Measurements from ENCODE around the gene CA9. TPM values are rescaled to one million over a fixed set of nuclear protein-coding genes. Genes with fewer than 3 reads are reported as not detected.
"Not testable (repeated sequence)": the region's sequence is repeated elsewhere in the genome, so short reads cannot be mapped to it uniquely, and the experiment has no call there.

Gene CA9
- total RNA-seq: 0.64 TPM
- long read RNA-seq, partial matches to known transcripts: 0 of 1 reads
- long read RNA-seq, other reads (novel, unspliced or antisense): 0 of 1 reads

DNA sequence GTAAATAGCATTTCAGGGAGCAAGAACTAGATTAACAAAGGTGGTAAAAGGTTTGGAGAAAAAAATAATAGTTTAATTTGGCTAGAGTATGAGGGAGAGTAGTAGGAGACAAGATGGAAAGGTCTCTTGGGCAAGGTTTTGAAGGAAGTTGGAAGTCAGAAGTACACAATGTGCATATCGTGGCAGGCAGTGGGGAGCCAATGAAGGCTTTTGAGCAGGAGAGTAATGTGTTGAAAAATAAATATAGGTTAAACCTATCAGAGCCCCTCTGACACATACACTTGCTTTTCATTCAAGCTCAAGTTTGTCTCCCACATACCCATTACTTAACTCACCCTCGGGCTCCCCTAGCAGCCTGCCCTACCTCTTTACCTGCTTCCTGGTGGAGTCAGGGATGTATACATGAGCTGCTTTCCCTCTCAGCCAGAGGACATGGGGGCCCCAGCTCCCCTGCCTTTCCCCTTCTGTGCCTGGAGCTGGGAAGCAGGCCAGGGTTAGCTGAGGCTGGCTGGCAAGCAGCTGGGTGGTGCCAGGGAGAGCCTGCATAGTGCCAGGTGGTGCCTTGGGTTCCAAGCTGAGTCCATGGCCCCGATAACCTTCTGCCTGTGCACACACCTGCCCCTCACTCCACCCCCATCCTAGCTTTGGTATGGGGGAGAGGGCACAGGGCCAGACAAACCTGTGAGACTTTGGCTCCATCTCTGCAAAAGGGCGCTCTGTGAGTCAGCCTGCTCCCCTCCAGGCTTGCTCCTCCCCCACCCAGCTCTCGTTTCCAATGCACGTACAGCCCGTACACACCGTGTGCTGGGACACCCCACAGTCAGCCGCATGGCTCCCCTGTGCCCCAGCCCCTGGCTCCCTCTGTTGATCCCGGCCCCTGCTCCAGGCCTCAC lies at the start of gene CA9:
Gene CA9 (plus strand): TSS at position 797 of the 893 bp plus-strand sequence. CDS start 32 bp downstream, at position 829.
- ATAC-seq (peak; percentile 89), DNase-seq (peak; percentile 77)
- intact Hi-C loops (cut with micrococcal nuclease): no loop called here

DNA sequence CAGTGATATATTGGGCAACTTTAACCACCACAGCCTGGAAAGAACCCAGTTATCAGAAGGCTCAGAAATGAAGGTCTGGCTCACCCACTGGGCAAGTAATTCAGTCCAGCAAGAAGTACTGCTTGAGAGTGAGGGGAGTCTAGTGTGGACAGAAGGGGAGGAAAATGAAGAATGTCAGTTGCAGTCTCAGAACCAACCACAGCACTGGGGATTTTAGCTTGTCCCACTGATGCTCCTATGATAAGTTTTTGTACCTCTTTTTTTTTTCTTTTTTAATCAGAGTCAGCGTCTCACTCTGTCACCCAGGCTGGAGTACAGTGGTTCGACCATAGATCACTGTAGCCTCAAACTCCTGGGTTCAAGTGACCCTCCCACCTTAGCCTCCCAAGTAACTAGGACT lies 46.2 kb upstream of the CA9 start:
- ATAC-seq (no peak), DNase-seq (no peak)
- intact Hi-C loops (cut with micrococcal nuclease): no loop called here

DNA sequence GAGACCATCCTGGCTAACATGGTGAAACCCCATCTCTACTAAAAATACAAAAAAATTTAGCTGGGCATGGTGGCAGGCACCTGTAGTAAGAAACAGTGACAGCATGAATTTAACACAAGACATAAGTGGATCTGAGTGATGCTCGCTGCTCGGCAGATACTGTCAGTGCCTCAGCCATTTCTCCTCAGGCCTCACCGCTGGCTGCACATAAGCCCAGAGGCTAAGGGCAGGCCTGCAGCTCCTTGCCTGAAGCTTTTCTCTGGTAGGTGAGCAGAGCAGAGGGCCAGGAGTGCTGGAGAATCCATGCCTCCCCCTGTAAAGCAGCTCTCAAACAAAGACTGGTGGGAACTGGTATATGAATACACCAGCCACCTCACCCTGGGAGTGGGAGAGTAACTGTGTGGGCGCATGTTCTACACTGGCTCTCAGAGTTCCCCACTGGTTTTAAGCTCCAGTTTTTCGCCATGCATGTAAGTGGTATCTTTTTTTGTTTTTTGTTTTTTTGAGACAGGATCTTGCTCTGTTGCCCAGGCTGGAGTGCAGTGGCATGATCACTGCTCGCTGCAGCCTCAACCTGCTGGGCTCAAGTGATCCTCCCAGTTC lies 45.2 kb upstream of the CA9 start:
- ATAC-seq: no peak
- intact Hi-C loops (cut with micrococcal nuclease): no loop called here
- DNase-seq: no peak

DNA sequence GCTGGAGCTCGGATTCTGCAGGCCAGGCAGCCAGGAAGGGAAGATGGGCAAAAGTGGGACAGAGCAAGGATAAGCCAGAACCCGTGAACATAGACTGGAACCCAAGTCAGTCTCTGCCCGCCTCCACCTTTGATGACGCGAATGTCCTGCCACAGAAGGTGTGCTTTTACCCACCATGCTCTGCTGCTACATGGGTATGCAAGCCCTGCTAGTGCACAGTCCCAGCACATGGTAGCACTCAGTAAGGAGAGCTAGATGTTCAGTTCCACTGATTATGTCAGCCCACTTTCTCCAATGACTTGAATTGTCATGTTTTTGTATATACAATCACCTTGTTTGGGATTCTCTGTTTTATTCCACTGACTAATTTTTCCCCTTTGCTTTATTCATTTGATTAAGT lies 44.1 kb upstream of the CA9 start:
- DNase-seq (no peak), ATAC-seq (no peak)
- intact Hi-C loops (cut with micrococcal nuclease): no loop called here

DNA sequence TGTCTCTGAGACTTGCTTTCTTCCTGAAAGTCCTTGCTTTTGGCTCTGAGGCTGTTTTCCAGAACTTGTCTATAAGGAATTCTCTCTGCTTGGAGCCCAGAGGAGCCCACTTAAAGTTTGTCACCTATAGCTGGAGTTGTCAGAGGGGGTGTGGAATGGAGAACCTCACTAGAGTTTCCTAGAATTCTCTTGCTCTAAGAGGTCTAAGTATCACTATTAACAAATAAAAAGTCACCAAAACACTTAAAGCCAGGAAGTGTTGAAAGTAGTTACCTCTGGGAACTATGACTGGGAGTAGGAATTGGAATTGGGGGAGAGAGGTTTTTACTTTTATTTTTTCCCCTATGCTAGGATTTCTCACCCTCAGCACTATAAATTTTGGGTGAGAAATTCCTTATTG lies 38.0 kb upstream of the CA9 start:
- no peak for DNase-seq
- intact Hi-C loops (cut with micrococcal nuclease): no loop called here
- ATAC-seq: no peak

DNA sequence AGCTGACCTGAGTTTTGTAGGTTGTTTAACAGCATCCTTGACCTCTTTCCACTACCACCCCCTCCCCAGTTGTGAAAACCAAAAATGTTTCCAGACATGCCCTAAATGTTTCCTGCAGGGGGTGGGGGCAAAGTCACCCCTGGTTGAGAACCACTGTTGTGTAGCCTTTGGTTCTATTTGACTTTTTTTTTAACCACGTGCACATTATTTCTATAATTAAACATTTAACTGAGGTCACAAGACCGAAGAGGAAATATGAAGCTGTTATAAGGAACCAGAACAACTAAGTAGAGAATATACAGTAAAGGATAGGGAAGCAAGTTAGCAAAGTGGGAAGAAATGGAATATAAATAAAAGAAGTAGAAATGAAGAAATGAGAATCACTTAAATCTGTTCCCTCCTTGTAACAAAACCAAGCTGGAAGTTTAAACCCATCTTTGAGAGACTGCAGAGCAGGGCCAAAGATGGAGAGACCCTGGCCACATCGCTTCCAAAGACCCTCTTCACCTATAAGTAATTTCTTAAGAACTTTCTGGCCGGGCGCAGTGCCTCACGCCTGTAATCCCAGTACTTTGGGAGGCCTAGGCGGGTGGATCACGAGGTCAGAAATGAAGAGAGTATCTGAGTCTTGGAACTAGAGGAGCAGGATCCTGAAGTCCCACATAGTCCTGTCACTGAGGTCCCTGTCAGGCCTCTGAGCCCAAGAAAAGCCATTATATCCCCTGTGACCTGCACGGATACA lies 37.4 kb upstream of the CA9 start:
- ATAC-seq: peak; percentile 48
- intact Hi-C loops (cut with micrococcal nuclease): no loop called here

DNA sequence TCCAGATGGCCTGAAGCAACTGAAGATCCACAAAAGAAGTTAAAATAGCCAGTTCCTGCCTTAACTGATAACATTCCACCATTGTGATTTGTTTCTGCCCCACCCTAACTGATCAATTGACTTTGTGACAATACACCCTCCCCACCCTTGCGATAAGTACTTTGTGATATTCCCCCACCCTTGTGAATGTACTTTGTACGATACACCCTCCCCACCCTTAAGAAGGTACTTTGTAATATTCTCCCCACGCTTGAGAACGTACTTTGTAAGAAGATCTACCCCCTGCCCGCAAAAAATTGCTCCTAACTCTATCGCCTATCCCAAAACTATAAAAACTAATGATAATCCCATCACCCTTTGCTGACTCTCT lies 36.9 kb upstream of the CA9 start:
- DNase-seq; intact Hi-C loops (cut with micrococcal nuclease); ATAC-seq: not testable (repeated sequence)

More for the DNA sequence above, 37.4 kb upstream of the CA9 start:
- no peak for DNase-seq

DNA sequence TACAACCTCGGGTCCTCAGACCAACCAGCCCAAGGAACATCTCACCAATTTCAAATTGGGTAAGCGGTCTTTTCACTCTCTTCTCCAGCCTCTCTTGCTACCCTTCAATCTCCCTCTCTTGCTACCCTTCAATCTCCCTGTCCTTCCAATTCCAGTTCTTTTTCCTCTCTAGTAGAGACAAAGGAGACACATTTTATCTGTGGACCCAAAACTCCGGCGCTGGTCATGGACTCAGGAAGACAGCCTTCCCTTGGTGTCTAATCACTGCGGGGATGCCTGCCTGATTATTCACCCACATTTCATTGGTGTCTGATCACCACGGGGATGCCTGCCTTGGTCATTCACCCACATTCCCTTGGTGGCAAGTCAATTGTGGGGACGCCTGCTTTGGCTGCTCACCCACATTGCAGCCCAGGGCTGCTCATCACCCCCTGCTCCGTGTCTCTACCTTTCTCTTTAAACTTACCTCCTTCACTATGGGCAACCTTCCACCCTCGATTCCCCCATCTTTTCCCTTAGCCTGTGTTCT lies 36.2 kb upstream of the CA9 start:
- ATAC-seq; intact Hi-C loops (cut with micrococcal nuclease); DNase-seq: not testable (repeated sequence)

DNA sequence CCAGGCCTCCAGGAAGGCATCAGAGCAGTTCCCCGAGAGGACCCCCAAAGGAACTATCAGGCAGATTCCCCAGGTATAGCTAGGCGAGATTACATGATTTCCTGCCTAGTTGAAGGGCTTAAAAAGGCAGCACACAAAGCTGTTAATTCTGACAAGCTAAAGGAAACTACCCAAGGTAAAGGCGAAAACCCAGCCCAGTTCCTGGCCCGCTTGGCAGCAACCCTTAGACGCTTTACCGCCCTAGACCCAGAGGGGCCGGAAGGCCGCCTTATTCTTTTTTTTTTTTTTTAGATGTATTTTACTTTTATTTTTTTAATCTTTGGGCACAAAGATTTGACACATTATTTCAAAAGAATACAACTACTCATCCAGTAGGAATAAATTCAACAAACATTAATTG lies 35.0 kb upstream of the CA9 start:
- intact Hi-C loops (cut with micrococcal nuclease); ATAC-seq; DNase-seq: not testable (repeated sequence)

DNA sequence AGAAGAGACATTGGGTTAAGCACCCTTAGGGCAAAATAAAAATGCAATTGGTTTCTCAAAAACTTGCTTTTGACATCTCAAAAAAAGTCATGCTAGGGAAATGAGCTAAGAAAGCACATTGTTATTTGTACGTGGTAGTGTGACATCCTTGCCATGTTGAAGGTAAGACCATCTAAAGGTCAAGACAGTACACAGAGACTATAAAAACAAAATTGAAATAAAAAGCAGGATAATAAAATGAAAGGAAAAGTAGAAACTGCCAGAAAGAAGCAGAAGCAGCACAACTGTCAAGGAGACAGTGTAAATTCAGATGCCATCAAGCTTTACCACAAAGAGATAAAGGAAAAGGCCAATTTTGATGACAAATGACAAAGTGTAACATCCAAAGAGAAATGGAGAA lies 34.5 kb upstream of the CA9 start:
- DNase-seq; intact Hi-C loops (cut with micrococcal nuclease); ATAC-seq: not testable (repeated sequence)

DNA sequence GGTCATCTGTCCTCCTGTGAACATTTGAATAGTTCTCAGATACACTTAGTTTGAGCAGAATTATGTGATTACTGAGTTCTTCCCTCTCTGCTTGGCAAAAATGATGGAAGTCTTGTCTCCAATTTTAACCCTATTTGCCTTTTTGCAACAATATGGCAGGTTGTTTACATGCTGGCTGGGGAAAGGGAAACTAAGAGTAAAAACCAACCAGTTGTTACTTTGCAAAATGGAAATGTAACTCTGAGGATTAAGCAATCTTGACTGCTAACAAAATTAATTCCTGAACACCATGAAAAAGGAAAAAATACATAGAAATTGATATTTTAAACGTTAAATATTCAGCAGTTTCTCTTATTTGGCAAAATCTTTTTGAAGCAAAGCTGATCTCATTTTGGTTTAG lies 34.1 kb upstream of the CA9 start:
- DNase-seq (no peak), ATAC-seq (no peak)
- intact Hi-C loops (cut with micrococcal nuclease): no loop called here

DNA sequence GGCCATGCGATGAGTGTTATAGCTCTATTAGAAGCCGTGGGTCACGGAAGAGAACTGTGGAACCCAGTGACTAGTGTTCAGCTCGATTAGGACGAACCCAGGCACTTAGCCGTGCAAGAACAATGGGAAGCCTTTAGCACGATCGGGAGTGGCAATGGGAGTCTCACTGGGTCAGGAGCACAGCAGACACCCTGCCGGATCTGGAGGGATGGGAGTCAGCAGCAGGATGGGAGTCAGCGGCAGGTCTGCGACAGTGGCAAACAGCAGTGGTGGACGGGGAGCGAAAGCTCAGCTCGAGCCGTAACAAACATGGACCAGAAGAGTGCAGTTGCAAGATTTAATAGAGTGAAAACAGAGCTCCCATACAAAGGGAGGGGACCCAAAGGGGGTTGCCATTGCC lies 33.3 kb upstream of the CA9 start:
- ATAC-seq; intact Hi-C loops (cut with micrococcal nuclease); DNase-seq: not testable (repeated sequence)

DNA sequence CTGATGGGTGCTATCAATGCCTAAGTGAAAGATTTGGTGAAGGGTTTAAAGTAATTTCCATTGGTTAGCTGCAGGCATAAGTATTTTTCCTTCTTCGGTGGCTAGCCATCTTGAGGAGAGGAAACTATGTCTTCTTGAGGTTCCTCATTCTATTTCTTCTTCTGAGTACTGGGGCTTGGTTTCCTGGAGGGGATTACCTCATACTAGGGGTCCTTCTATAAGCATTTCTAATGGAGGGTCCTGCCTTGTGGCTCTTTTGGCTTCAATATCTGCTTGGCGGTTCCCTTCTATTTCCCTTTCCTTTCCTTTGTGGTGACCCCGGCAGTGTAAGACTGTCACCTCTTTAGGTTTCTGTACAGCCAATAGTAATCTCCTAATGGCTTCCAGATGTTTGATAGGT lies 32.2 kb upstream of the CA9 start:
- intact Hi-C loops (cut with micrococcal nuclease); ATAC-seq: not testable (repeated sequence)

DNA sequence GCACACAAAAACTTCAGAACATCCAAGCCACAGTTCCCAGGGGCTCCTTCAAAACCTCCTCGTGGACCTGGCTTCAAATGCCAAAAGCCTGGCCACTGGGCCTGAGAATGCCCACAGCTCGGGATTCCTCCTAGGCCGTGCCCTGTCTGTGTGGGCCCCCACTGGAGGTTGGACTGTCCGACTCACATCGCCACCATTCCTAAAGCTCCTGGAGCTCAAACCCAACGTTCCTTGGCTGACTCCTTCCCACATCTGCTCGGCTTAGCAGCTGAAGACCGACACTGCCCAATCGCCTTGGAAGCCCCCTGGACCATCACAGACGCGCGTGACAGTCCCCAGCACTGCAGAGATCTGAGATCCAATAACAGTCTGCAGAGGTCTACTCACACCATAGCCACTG lies 30.7 kb upstream of the CA9 start:
- no peak for DNase-seq
- intact Hi-C loops (cut with micrococcal nuclease): no loop called here
- ATAC-seq: no peak

More for the DNA sequence above, 32.2 kb upstream of the CA9 start:
- not testable (repeated sequence) for DNase-seq

DNA sequence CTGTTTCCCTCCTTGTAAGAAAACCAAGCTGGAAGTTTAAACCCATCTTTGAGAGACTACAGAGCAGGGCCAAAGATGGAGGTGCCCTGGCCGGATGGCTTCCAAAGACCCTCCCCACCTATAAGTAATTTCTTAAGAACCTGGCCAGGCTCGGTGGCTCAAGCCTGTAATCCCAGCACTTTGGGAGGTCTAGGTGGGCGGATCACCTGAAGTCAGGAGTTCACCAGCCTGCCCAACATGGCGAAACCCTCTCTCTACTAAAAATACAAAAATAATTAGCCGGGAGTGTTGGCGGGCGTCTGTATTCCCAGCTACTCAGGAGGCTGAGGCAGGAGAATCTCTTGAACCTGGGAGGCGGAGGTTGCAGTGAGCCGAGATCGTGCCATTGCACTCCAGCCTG lies 28.0 kb upstream of the CA9 start:
- ATAC-seq; DNase-seq; intact Hi-C loops (cut with micrococcal nuclease): not testable (repeated sequence)

DNA sequence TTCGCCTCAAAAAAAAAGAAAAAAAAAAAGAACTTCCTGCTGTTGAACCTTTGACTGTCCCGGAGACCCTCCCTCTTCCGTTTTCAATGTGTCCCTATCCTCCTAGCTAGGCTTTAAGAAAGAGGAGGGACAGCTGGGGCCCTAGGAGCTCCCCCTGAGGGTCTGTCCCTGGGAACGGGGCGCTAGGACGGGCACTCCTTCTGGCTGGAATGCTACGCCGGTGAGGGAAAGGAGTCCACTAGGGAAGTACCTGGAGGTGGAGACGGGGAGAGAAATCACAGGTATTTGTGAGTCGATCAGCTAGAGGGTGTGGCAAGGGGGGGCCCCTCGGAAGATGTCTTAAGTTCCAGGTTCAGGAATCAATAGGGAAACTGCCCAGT lies 27.6 kb upstream of the CA9 start:
- ATAC-seq (peak; percentile 45), DNase-seq (no peak)
- intact Hi-C loops (cut with micrococcal nuclease): no loop called here

DNA sequence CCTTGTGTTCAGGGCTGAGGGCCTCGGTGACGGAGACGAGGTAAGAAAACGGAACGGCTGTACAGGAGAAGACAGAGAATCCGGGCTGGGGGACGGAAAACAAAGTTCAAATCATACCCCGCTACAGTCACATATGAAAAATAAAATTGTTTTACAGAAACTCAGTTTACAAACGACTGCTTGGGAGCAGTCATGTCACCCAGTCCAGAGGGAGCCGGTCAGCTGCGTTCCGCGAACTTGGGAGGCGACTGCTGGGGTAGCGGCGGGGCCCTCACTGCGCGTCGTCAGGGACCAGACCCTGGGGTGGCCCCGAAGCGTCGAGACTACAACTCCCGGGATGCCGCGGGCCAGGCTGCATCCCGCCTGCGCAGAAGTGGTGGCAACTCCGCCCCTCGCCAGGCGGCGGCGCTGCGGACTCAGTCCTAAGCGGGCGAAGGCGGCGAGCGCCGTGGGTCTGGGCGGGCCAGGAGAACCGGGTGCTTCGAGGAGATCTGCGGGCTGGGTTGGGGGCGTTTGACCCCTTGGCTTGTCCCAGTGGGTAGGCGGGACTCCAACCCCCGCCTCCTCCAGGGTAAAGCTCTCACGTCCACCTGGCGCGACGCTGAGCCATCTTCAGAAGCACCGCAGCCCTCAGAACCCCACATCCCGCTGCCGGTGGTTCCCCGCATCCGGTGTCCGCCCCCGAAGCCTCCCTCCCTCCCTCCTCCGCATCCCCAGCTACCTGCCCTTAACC lies 27.0 kb upstream of the CA9 start:
- DNase-seq (peak; percentile 96), ATAC-seq (peak; percentile 97)
- intact Hi-C loops (cut with micrococcal nuclease): no loop called here

DNA sequence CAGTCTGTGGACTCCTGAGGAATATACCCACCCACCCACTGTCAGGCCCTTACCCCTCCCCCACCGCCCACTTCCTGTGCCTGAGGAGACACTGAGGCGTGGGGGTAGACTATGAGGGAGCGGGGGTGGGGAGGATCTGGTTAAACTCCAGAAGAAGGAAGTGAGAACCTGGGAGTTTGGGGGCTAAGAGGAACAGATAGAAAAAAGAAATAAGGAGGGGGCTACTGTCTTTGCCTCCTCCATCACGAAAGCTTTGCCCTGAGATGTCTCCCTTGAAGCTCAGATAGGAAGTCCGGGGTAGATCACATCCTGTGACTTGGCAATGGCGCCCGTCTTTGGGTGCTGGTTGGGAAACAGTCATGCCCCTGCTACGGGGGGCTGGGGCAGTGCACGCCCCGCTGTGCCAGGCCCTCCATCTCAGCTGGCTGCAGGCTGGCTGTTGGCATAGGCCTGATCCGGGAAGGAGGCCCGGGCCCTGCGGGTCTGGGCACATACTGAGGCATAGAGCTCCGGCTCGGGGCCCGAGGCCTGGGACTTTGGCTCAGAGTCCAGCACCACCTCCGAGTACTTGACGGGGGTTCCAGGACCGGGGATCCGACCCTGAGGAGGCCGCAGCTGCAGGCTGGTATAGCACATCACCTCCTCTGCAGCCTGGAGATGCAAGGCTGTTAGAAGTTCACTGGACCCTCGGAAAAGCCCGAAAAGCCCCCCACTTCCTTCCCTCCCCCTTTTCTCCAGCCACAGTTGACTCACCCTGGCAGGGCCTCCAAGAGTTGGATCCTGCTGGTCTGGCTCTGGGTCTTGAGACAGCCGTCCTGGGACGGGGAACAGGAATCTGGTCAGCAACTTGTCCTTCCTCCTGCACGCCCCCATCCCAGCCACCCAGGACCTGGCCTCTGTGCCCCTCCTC lies 24.0 kb upstream of the CA9 start:
- ATAC-seq: no peak
- intact Hi-C loops (cut with micrococcal nuclease): no loop called here
- peak; percentile 47 for DNase-seq
